ENCODE measurements around the gene FGF12.

The FGF12 gene

GRCh38 chr3:192655040-192655439 lies 72.3 kb downstream of the FGF12 start:
- no peaks in the 10 kb centered on the region for H3K9me3 ChIP-seq (ENCODE audit: low read length)
- TF ChIP-seq CTCF (IDR thresholded peaks at IDR 0.05; ENCODE audit: low read length): no peak
- TF ChIP-seq EZH2 (IDR thresholded peaks at IDR 0.05; ENCODE audit: borderline replicate concordance, low read length): no peak
- H3K36me3 ChIP-seq (ENCODE audit: insufficient read depth, low read length): no peaks in the 10 kb centered on the region
- H3F3A ChIP-seq (ENCODE audit: insufficient read depth, low read length): no peaks in the 10 kb centered on the region
- no peaks in the 10 kb centered on the region for H3K27me3 ChIP-seq (ENCODE audit: insufficient read depth, low read length)
- H3K4me1 ChIP-seq (ENCODE audit: insufficient read depth, low read length, severe bottlenecking): no peaks in the 10 kb centered on the region
- no peak overlapping the region for H3K4me3 ChIP-seq (ENCODE audit: low read depth, low read length, poor library complexity, severe bottlenecking)
- H2AFZ ChIP-seq (ENCODE audit: low read length): no peak overlapping the region
- H3K79me2 ChIP-seq (ENCODE audit: insufficient read depth, low read length): no peaks in the 10 kb centered on the region
- 0 out of 2 replicates have a peak, but pooled peaks cover 2% of the 10 kb centered on the region for H4K20me1 ChIP-seq (ENCODE audit: insufficient read depth, low read length)
- H3K27ac ChIP-seq (ENCODE audit: low read depth, low read length, poor library complexity, severe bottlenecking): no peak overlapping the region
- no peaks in the 10 kb centered on the region for H3K9me2 ChIP-seq (ENCODE audit: low read depth, low read length)
- no peak overlapping the region for H3K4me2 ChIP-seq (ENCODE audit: low read length)
- no peak overlapping the region for H3K9ac ChIP-seq (ENCODE audit: low read length)

- TF ChIP-seq EZH2 (IDR thresholded peaks at IDR 0.05; ENCODE audit: borderline replicate concordance, low read length): no peak
- TF ChIP-seq CTCF (IDR thresholded peaks at IDR 0.05; ENCODE audit: low read length): no peak
- H3K36me3 ChIP-seq (ENCODE audit: insufficient read depth, low read length): no peaks in the 10 kb centered on the region
- no peaks in the 10 kb centered on the region for H3K4me1 ChIP-seq (ENCODE audit: insufficient read depth, low read length, severe bottlenecking)
- no peaks in the 10 kb centered on the region for H3K9me2 ChIP-seq (ENCODE audit: low read depth, low read length)
- 0 out of 2 replicates have a peak, but pooled peaks cover 2% of the 10 kb centered on the region for H4K20me1 ChIP-seq (ENCODE audit: insufficient read depth, low read length)
- H3F3A ChIP-seq (ENCODE audit: insufficient read depth, low read length): no peaks in the 10 kb centered on the region
- no peaks in the 10 kb centered on the region for H3K9me3 ChIP-seq (ENCODE audit: low read length)
- H3K79me2 ChIP-seq (ENCODE audit: insufficient read depth, low read length): no peaks in the 10 kb centered on the region
- H3K9ac ChIP-seq (ENCODE audit: low read length): no peak overlapping the region
- H3K27me3 ChIP-seq (ENCODE audit: insufficient read depth, low read length): no peaks in the 10 kb centered on the region
- no peak overlapping the region for H2AFZ ChIP-seq (ENCODE audit: low read length)
- H3K27ac ChIP-seq (ENCODE audit: low read depth, low read length, poor library complexity, severe bottlenecking): no peak overlapping the region
- no peak overlapping the region for H3K4me3 ChIP-seq (ENCODE audit: low read depth, low read length, poor library complexity, severe bottlenecking)
- no peak overlapping the region for H3K4me2 ChIP-seq (ENCODE audit: low read length)
Measured at GRCh38 chr3:192653862-192654261, 73.5 kb downstream of the FGF12 start.

- no peaks in the 10 kb centered on the region for H3K36me3 ChIP-seq (ENCODE audit: insufficient read depth, low read length)
- H3K9me3 ChIP-seq (ENCODE audit: low read length): no peaks in the 10 kb centered on the region
- no peaks in the 10 kb centered on the region for H3K4me1 ChIP-seq (ENCODE audit: insufficient read depth, low read length, severe bottlenecking)
- H3K4me2 ChIP-seq (ENCODE audit: low read length): no peak overlapping the region
- TF ChIP-seq CTCF (IDR thresholded peaks at IDR 0.05; ENCODE audit: low read length) (no peak), EZH2 (IDR thresholded peaks at IDR 0.05; ENCODE audit: borderline replicate concordance, low read length) (no peak)
- H3K27ac ChIP-seq (ENCODE audit: low read depth, low read length, poor library complexity, severe bottlenecking): no peak overlapping the region
- H3K9ac ChIP-seq (ENCODE audit: low read length): no peak overlapping the region
- H4K20me1 ChIP-seq (ENCODE audit: insufficient read depth, low read length): 0 out of 2 replicates have a peak, but pooled peaks cover 2% of the 10 kb centered on the region
- no peaks in the 10 kb centered on the region for H3K9me2 ChIP-seq (ENCODE audit: low read depth, low read length)
- no peak overlapping the region for H2AFZ ChIP-seq (ENCODE audit: low read length)
- H3K79me2 ChIP-seq (ENCODE audit: insufficient read depth, low read length): no peaks in the 10 kb centered on the region
- no peak overlapping the region for H3K4me3 ChIP-seq (ENCODE audit: low read depth, low read length, poor library complexity, severe bottlenecking)
- no peaks in the 10 kb centered on the region for H3K27me3 ChIP-seq (ENCODE audit: insufficient read depth, low read length)
- H3F3A ChIP-seq (ENCODE audit: insufficient read depth, low read length): no peaks in the 10 kb centered on the region
Measured at GRCh38 chr3:192652727-192653126, 74.6 kb downstream of the FGF12 start.
